Measurements from ENCODE around the gene AK1.
A peak's percentile ranks its signal among the peaks of the same experiment; 100 is the strongest.

The AK1 gene

GRCh38 chr9:127856094-127856728 is 21.3 kb downstream of the AK1 start:
- TF ChIP-seq CTCF (IDR thresholded peaks at IDR 0.05; ENCODE audit: low read depth, low read length) = no peak
- Histone ChIP-seq H3K27me3 (no peaks in the 10 kb centered on the region), H3K36me3 (no peaks in the 10 kb centered on the region), H3K9me3 (no peaks in the 10 kb centered on the region), H3K4me3 (ENCODE audit: low read depth, low read length) (no peak overlapping the region), H3K4me1 (peaks cover 7% of the 10 kb centered on the region)
- DNase-seq = no peak

- DNase-seq = no peak
- Histone ChIP-seq H3K36me3 (no peaks in the 10 kb centered on the region), H3K4me1 (peaks cover 7% of the 10 kb centered on the region), H3K9me3 (no peaks in the 10 kb centered on the region), H3K4me3 (ENCODE audit: low read depth, low read length) (no peak overlapping the region), H3K27me3 (no peaks in the 10 kb centered on the region)
- no peak for TF ChIP-seq CTCF (IDR thresholded peaks at IDR 0.05; ENCODE audit: low read depth, low read length)
Observed at GRCh38 chr9:127855522-127855921, 22.0 kb downstream of the AK1 start.

- H3K27me3 ChIP-seq = no peaks in the 10 kb centered on the region
- no peaks in the 10 kb centered on the region for H3K36me3 ChIP-seq
- H3K4me3 ChIP-seq (ENCODE audit: low read depth, low read length) = no peak overlapping the region
- peaks cover 7% of the 10 kb centered on the region for H3K4me1 ChIP-seq
- no peaks in the 10 kb centered on the region for H3K9me3 ChIP-seq
- no peak for TF ChIP-seq CTCF (IDR thresholded peaks at IDR 0.05; ENCODE audit: low read depth, low read length)
- no peak for DNase-seq
Observed at GRCh38 chr9:127854960-127855359, 22.5 kb downstream of the AK1 start.

GRCh38 chr9:127854184-127854806 is 23.2 kb downstream of the AK1 start, which contains the start of gene ENG:
Gene ENG (minus strand): TSS chr9:127854658. CDS start chr9:127854355, 303 bp downstream.
- H3K4me3 ChIP-seq (ENCODE audit: low read depth, low read length) = no peak within 1 kb of the TSS
- H3K27me3 ChIP-seq = no peaks in the 10 kb centered on the region
- H3K9me3 ChIP-seq = peaks cover 4% of the 10 kb centered on the region; the same call in 1 of the 2 replicates
- DNase-seq = peak; percentile 55
- no peak for TF ChIP-seq CTCF (IDR thresholded peaks at IDR 0.05; ENCODE audit: low read depth, low read length)
- H3K36me3 ChIP-seq = no peaks in the 10 kb centered on the region
- peaks cover 7% of the 10 kb centered on the region for H3K4me1 ChIP-seq

- Histone ChIP-seq H3K27me3 (no peaks in the 10 kb centered on the region), H3K36me3 (no peaks in the 10 kb centered on the region), H3K4me3 (ENCODE audit: low read depth, low read length) (no peak overlapping the region), H3K4me1 (peaks cover 7% of the 10 kb centered on the region), H3K9me3 (peaks cover 5% of the 10 kb centered on the region; the same call in 1 of the 2 replicates)
- TF ChIP-seq CTCF (IDR thresholded peaks at IDR 0.05; ENCODE audit: low read depth, low read length) = no peak
- no peak for DNase-seq
Observed at GRCh38 chr9:127853312-127854183, 23.9 kb downstream of the AK1 start.
